Neural cell (in vitro differentiated cells): Measurements from ENCODE around the gene OBP2A. TPM values are rescaled to one million over a fixed set of nuclear protein-coding genes. Genes with fewer than 3 reads are reported as not detected.

Experiments used
- H2AFZ ChIP-seq: fragments of 200-600, 300-800 bp; sonication (generic), shearing (Covaris generic); 2 replicates; pipeline ENCODE4 v1.6.0; 2014; ENCODE audit warnings: low read depth, mild to moderate bottlenecking, antibody characterized with exemption, low read length, moderate library complexity
- H3F3A ChIP-seq: fragments of 200-600 bp; shearing (Covaris generic); 2 replicates; pipeline ENCODE4 v1.6.1; 2016; ENCODE audit warnings: mild to moderate bottlenecking, moderate library complexity, mixed read lengths, antibody characterized with exemption, low read length; ENCODE audit not compliant: insufficient read depth, poor library complexity, severe bottlenecking
- H3K27ac ChIP-seq: fragments of 200-600, 300-800 bp; sonication (generic), shearing (Covaris generic); 2 replicates; pipeline ENCODE4 v1.5.1; 2014; ENCODE audit warnings: mild to moderate bottlenecking, low read length, moderate library complexity
- H3K27me3 ChIP-seq: fragments of 300-800, 200-600 bp; sonication (generic), shearing (Covaris generic); 2 replicates; pipeline ENCODE4 v1.6.0; 2014; ENCODE audit warnings: mild to moderate bottlenecking, low read depth, low read length, moderate library complexity; ENCODE audit not compliant: insufficient read depth
- H3K36me3 ChIP-seq: fragments of 300-800, 200-600 bp; sonication (generic), shearing (Covaris generic); 2 replicates; pipeline ENCODE4 v1.5.1; 2014; ENCODE audit warnings: mild to moderate bottlenecking, antibody characterized with exemption, low read length, moderate library complexity; ENCODE audit not compliant: insufficient read depth
- H3K4me2 ChIP-seq: fragments of 300-800, 200-600 bp; sonication (generic), shearing (Covaris generic); 2 replicates; pipeline ENCODE4 v1.6.0; 2014; ENCODE audit warnings: mild to moderate bottlenecking, low read length
- H3K4me3 ChIP-seq: fragments of 300-800, 200-600 bp; sonication (generic), shearing (Covaris generic); 2 replicates; pipeline ENCODE4 v1.5.1; 2014; ENCODE audit warnings: mild to moderate bottlenecking, low read length, moderate library complexity
- H3K79me2 ChIP-seq: fragments of 200-600 bp; shearing (Covaris generic); replicated peaks from 2 replicates; pipeline ENCODE4 v1.6.0; 2014; ENCODE audit warnings: mild to moderate bottlenecking, low read length, moderate library complexity; ENCODE audit not compliant: insufficient read depth
- H3K9ac ChIP-seq: fragments of 300-800, 200-600 bp; sonication (generic), shearing (Covaris generic); 2 replicates; pipeline ENCODE4 v1.6.1; 2016; ENCODE audit warnings: mild to moderate bottlenecking, low read length, mixed read lengths
- H3K9me2 ChIP-seq: fragments of 200-600 bp; shearing (Covaris generic); 2 replicates; pipeline ENCODE4 v1.6.1; 2016; ENCODE audit warnings: mild to moderate bottlenecking, low read length, mixed read lengths; ENCODE audit not compliant: insufficient read depth
- H3K9me3 ChIP-seq: fragments of 200-600, 300-800 bp; sonication (generic), shearing (Covaris generic); 2 replicates; pipeline ENCODE4 v1.6.1; 2016; ENCODE audit warnings: mild to moderate bottlenecking, mixed run types, low read length, moderate library complexity, mixed read lengths
- H4K20me1 ChIP-seq: fragments of 200-600 bp; shearing (Covaris generic); 2 replicates; pipeline ENCODE4 v1.6.1; 2016; ENCODE audit warnings: mild to moderate bottlenecking, mixed run types; ENCODE audit not compliant: insufficient read depth
- EP300 ChIP-seq: fragments of 450-650 bp; conservative IDR thresholded peaks from 2 replicates; pipeline ENCODE4 v1.6.1; 2014; ENCODE audit warnings: antibody characterized with exemption, mild to moderate bottlenecking, moderate library complexity; ENCODE audit not compliant: poor library complexity, severe bottlenecking
- EZH2 ChIP-seq: fragments of 200-600, 300-800 bp; shearing (Covaris generic), sonication (generic); IDR thresholded peaks from 2 replicates; pipeline ENCODE4 v1.6.1; 2014; ENCODE audit warnings: antibody characterized with exemption, low read length, borderline replicate concordance, mild to moderate bottlenecking; ENCODE audit not compliant: insufficient read depth, poor library complexity, severe bottlenecking
- MXI1 ChIP-seq: fragments of 450-650 bp; conservative IDR thresholded peaks from 2 replicates; pipeline ENCODE4 v1.6.1; 2014; ENCODE audit warnings: antibody characterized with exemption, mild to moderate bottlenecking; ENCODE audit not compliant: poor library complexity, severe bottlenecking
- POLR2AphosphoS5 ChIP-seq: IDR thresholded peaks from 2 replicates; pipeline ENCODE4 v1.6.1; 2012
- RAD21 ChIP-seq: fragments of 450-650 bp; conservative IDR thresholded peaks from 2 replicates; pipeline ENCODE4 v1.6.1; 2014; ENCODE audit warnings: antibody characterized with exemption, mild to moderate bottlenecking, moderate library complexity
- SMC3 ChIP-seq: fragments of 450-650 bp; conservative IDR thresholded peaks from 2 replicates; pipeline ENCODE4 v1.6.1; 2014; ENCODE audit warnings: antibody characterized with exemption, mild to moderate bottlenecking, moderate library complexity; ENCODE audit not compliant: poor library complexity
- TAF1 ChIP-seq: IDR thresholded peaks from 2 replicates; pipeline ENCODE4 v1.6.1; 2012; ENCODE audit warnings: low read depth
- polyA plus RNA-seq: library from polyadenylated mRNA; depleted of rRNA; stranded (reverse); fragments of >200 nt; gene quantifications from 2 replicates; pipeline ENCODE4 v1.2.3, GENCODE V29; 2014
- TF ChIP-seq, protein P1 (sequence below): fragments of 450-650 bp; IDR thresholded peaks from 2 replicates; pipeline ENCODE4 v1.5.1; 2014; ENCODE audit warnings: antibody characterized with exemption, mild to moderate bottlenecking, moderate library complexity; ENCODE audit not compliant: poor library complexity, severe bottlenecking
- TF ChIP-seq, protein P2 (sequence below): IDR thresholded peaks from 2 replicates; pipeline ENCODE4 v1.6.1; 2012; ENCODE audit warnings: borderline replicate concordance

The OBP2A gene
- polyA plus RNA-seq, 1 donor from 2014 or later: not detected

GRCh38 chr9:135565141-135565628, 19.3 kb downstream of the OBP2A start:
- H3F3A ChIP-seq: no peaks in the 10 kb centered on the region
- no peaks in the 10 kb centered on the region for H3K36me3 ChIP-seq
- no peak overlapping the region for H3K9ac ChIP-seq
- no peak overlapping the region for H3K4me2 ChIP-seq
- H4K20me1 ChIP-seq: no peaks in the 10 kb centered on the region
- H3K9me2 ChIP-seq: no peaks in the 10 kb centered on the region
- H3K27ac ChIP-seq: no peak overlapping the region
- no peaks in the 10 kb centered on the region for H3K79me2 ChIP-seq
- TF ChIP-seq, protein P1, sequence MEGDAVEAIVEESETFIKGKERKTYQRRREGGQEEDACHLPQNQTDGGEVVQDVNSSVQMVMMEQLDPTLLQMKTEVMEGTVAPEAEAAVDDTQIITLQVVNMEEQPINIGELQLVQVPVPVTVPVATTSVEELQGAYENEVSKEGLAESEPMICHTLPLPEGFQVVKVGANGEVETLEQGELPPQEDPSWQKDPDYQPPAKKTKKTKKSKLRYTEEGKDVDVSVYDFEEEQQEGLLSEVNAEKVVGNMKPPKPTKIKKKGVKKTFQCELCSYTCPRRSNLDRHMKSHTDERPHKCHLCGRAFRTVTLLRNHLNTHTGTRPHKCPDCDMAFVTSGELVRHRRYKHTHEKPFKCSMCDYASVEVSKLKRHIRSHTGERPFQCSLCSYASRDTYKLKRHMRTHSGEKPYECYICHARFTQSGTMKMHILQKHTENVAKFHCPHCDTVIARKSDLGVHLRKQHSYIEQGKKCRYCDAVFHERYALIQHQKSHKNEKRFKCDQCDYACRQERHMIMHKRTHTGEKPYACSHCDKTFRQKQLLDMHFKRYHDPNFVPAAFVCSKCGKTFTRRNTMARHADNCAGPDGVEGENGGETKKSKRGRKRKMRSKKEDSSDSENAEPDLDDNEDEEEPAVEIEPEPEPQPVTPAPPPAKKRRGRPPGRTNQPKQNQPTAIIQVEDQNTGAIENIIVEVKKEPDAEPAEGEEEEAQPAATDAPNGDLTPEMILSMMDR: no peak
- no peak for TF ChIP-seq MXI1
- no peak for TF ChIP-seq EZH2
- no peak for TF ChIP-seq POLR2AphosphoS5
- no peak for TF ChIP-seq TAF1
- TF ChIP-seq RAD21: no peak
- no peak for TF ChIP-seq EP300
- TF ChIP-seq SMC3: no peak
- TF ChIP-seq, protein P2, sequence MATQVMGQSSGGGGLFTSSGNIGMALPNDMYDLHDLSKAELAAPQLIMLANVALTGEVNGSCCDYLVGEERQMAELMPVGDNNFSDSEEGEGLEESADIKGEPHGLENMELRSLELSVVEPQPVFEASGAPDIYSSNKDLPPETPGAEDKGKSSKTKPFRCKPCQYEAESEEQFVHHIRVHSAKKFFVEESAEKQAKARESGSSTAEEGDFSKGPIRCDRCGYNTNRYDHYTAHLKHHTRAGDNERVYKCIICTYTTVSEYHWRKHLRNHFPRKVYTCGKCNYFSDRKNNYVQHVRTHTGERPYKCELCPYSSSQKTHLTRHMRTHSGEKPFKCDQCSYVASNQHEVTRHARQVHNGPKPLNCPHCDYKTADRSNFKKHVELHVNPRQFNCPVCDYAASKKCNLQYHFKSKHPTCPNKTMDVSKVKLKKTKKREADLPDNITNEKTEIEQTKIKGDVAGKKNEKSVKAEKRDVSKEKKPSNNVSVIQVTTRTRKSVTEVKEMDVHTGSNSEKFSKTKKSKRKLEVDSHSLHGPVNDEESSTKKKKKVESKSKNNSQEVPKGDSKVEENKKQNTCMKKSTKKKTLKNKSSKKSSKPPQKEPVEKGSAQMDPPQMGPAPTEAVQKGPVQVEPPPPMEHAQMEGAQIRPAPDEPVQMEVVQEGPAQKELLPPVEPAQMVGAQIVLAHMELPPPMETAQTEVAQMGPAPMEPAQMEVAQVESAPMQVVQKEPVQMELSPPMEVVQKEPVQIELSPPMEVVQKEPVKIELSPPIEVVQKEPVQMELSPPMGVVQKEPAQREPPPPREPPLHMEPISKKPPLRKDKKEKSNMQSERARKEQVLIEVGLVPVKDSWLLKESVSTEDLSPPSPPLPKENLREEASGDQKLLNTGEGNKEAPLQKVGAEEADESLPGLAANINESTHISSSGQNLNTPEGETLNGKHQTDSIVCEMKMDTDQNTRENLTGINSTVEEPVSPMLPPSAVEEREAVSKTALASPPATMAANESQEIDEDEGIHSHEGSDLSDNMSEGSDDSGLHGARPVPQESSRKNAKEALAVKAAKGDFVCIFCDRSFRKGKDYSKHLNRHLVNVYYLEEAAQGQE: no peak
- H3K9me3 ChIP-seq: no peaks in the 10 kb centered on the region
- no peak overlapping the region for H2AFZ ChIP-seq
- no peak overlapping the region for H3K4me3 ChIP-seq
- H3K27me3 ChIP-seq: no peaks in the 10 kb centered on the region

- H3K36me3 ChIP-seq: no peaks in the 10 kb centered on the region
- H2AFZ ChIP-seq: no peak overlapping the region
- H3K27ac ChIP-seq: no peak overlapping the region
- H3F3A ChIP-seq: no peaks in the 10 kb centered on the region
- no peak overlapping the region for H3K4me3 ChIP-seq
- H3K79me2 ChIP-seq: no peaks in the 10 kb centered on the region
- no peak overlapping the region for H3K4me2 ChIP-seq
- H4K20me1 ChIP-seq: no peaks in the 10 kb centered on the region
- H3K9ac ChIP-seq: no peak overlapping the region
- no peaks in the 10 kb centered on the region for H3K9me3 ChIP-seq
- no peaks in the 10 kb centered on the region for H3K9me2 ChIP-seq
- H3K27me3 ChIP-seq: no peaks in the 10 kb centered on the region
- TF ChIP-seq POLR2AphosphoS5 (no peak), SMC3 (no peak), RAD21 (no peak), EP300 (no peak), TAF1 (no peak), MXI1 (no peak), EZH2 (no peak)
- TF ChIP-seq, protein P1: no peak
- TF ChIP-seq, protein P2: no peak
These were observed 19.7 kb downstream of the OBP2A start for GRCh38 chr9:135565636-135566035.
